Lower lobe of right lung (tissue), 2 donors: ENCODE results near the gene CFAP206. TPM values are rescaled to one million over a fixed set of nuclear protein-coding genes. Genes with fewer than 3 reads are reported as not detected.
A peak's percentile ranks its signal among the peaks of the same experiment; 100 is the strongest.

Experiments
- ATAC-seq, 2 donors: fragments of 200-7000 bp; cut with Tn5 transposase; one replicate each; pipeline ENCODE4 v1.9.1; 2020 to 2022; ENCODE audit warnings: mild to moderate bottlenecking in 2 of 2, moderate library complexity in 2 of 2
- DNase-seq: peaks from one replicate; pipeline ENCODE4 v3.0.0-alpha.2; 2020
- H3K27ac ChIP-seq: fragments of 200-600 bp; one replicate; pipeline ENCODE4 v1.8.0; 2022
- H3K27me3 ChIP-seq: fragments of 200-600 bp; one replicate; pipeline ENCODE4 v1.8.0; 2022; ENCODE audit warnings: low read depth
- H3K36me3 ChIP-seq: fragments of 200-600 bp; one replicate; pipeline ENCODE4 v1.8.0; 2022; ENCODE audit warnings: mild to moderate bottlenecking
- H3K4me1 ChIP-seq: fragments of 200-600 bp; one replicate; pipeline ENCODE4 v1.8.0; 2022
- H3K4me3 ChIP-seq: fragments of 200-600 bp; one replicate; pipeline ENCODE4 v1.8.0; 2022; ENCODE audit warnings: mild to moderate bottlenecking
- H3K9me3 ChIP-seq: fragments of 200-600 bp; one replicate; pipeline ENCODE4 v1.8.0; 2022
- intact Hi-C: fragments of 100-400 bp; cut with DNase I; formaldehyde crosslinking; loops from one replicate; pipeline ENCODE4 v1.11.0; 2022
- total RNA-seq: library from RNA; stranded (reverse); fragmentation: NEBNext Ultra II Directional; extraction: Animal tissue kit (Norgen Biotek cat#: 25700); gene quantifications from one replicate; pipeline ENCODE4 v1.2.1, GENCODE V29; 2021
- TF ChIP-seq, protein P1 (sequence below): fragments of 200-600 bp; IDR thresholded peaks from one replicate; pipeline ENCODE4 v1.8.0; 2022; ENCODE audit warnings: antibody characterized with exemption, mild to moderate bottlenecking
- donor health status: DM: no; HTN: yes; CAD: no; lungs with severe emphysema.

Gene CFAP206
- total RNA-seq, 1 donor from 2014 or later, result 3.9 TPM

DNA sequence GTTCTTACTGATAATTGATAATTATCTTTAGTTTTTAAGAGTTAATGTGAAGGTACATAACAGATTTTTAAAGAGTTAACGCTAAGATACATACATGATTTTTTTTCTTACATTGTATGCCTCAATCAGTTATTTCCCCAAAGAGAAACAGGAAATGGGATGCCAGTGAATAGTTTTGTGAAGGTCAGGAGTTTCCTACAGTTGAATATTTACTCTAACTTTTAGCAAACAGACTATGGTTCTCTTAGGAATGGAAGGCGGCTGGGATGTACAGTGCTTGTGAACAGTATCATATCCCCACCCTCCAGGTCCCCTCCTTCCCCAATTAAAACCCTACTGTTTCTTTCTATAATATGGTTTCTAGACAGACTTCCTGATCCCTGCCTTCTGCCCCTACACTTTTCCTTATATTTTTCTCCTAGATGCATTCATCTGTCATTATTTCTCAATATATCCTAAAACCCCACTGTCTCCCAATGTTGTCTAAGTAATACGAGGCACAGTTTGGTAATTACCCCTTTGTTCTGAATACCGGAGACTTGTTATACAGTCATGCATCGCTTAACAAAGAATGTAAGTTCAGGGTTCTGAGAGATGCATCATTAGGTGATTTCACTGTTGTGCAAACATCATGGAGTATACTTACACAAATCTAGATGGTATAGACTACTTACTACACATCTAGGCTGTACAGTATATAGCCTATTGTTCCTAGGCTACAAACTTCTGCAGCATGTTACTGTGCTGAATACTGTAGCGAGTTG, 94.2 kb downstream of the CFAP206 start:
- intact Hi-C loops, result no loop called here
- DNase-seq, result no peak
- Histone ChIP-seq H3K27me3 (no peaks in the 10 kb centered on the region), H3K4me3 (no peak overlapping the region), H3K9me3 (no peaks in the 10 kb centered on the region), H3K27ac (no peak overlapping the region), H3K36me3 (peaks cover 58% of the 10 kb centered on the region), H3K4me1 (peaks cover 5% of the 10 kb centered on the region)
- no peak for ATAC-seq
- TF ChIP-seq, protein P1, sequence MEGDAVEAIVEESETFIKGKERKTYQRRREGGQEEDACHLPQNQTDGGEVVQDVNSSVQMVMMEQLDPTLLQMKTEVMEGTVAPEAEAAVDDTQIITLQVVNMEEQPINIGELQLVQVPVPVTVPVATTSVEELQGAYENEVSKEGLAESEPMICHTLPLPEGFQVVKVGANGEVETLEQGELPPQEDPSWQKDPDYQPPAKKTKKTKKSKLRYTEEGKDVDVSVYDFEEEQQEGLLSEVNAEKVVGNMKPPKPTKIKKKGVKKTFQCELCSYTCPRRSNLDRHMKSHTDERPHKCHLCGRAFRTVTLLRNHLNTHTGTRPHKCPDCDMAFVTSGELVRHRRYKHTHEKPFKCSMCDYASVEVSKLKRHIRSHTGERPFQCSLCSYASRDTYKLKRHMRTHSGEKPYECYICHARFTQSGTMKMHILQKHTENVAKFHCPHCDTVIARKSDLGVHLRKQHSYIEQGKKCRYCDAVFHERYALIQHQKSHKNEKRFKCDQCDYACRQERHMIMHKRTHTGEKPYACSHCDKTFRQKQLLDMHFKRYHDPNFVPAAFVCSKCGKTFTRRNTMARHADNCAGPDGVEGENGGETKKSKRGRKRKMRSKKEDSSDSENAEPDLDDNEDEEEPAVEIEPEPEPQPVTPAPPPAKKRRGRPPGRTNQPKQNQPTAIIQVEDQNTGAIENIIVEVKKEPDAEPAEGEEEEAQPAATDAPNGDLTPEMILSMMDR, result no peak

DNA sequence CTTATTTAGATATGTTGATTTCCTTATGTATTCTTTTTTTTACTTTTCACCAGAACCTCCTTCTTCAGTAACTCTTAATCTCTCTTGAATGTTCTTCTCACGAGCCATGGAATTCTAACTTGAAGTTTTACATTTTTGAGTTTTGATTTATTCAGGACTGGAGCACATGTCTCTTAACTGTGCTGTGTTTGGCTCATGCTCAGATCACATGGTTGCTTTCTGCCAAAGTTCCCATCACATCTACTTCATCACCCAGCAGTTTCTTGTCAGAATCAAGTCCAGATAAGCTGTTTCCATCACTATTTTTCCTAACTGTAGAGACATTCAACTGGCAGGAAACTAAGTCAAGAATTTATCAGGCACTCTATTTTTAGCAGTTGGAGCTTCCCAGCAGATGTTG, 96.7 kb downstream of the CFAP206 start:
- H3K4me1 ChIP-seq, result peaks cover 5% of the 10 kb centered on the region
- no peak for DNase-seq
- H3K36me3 ChIP-seq, result peaks cover 82% of the 10 kb centered on the region
- intact Hi-C loops, result no loop called here
- no peaks in the 10 kb centered on the region for H3K27me3 ChIP-seq
- H3K4me3 ChIP-seq, result no peak overlapping the region
- ATAC-seq, result peak; percentile 43 to 65
- H3K27ac ChIP-seq, result no peak overlapping the region
- TF ChIP-seq, protein P1, result no peak
- H3K9me3 ChIP-seq, result no peaks in the 10 kb centered on the region

Other genes with a start within 250 kb of the CFAP206 start
- gene SMIM8, start 85.4 kb upstream of the CFAP206 start, total RNA-seq, result 11.1 TPM
- 0.44 TPM for gene GJB7, start 78.7 kb upstream of the CFAP206 start, total RNA-seq
- gene C6orf163, start 63.2 kb upstream of the CFAP206 start, total RNA-seq, result 4.2 TPM
- gene SLC35A1, start 65.0 kb downstream of the CFAP206 start, total RNA-seq, result 41.0 TPM
- gene RARS2, start 182.0 kb downstream of the CFAP206 start, total RNA-seq, result 26.4 TPM
- gene ORC3, start 182.2 kb downstream of the CFAP206 start, total RNA-seq, result 16.6 TPM